GM12878 (cell line): ENCODE measurements around the gene LEF1. TPM values are rescaled to one million over a fixed set of nuclear protein-coding genes. Genes with fewer than 3 reads are reported as not detected.
"Not testable (repeated sequence)": the region's sequence is repeated elsewhere in the genome, so short reads cannot be mapped to it uniquely, and the experiment has no call there.

Source experiments
- ATAC-seq: fragments of 200-7000 bp; cut with Tn5 transposase; 3 replicates; pipeline ENCODE4 v1.9.1; 2020; ENCODE audit warnings: mild to moderate bottlenecking, moderate library complexity
- BruUV-seq: library from RNA; stranded (reverse); fragments of 400-500 nt; replicated peaks from 2 replicates; lab custom pipeline; 2021; lab: Mats Ljungman, UMichigan
- CTCF ChIA-PET: fragments of 300-600 bp; sonication (Branson Sonifier 250); formaldehyde crosslinking; extraction: SDS; loops from one replicate; lab custom pipeline; 2021; ENCODE audit warnings: inconsistent platforms; lab: Yijun Ruan, JAX
- POLR2A ChIA-PET: fragments of 350-600 bp; formaldehyde crosslinking; extraction: SDS; loops from one replicate; lab custom pipeline; 2021; ENCODE audit warnings: inconsistent platforms; lab: Charles Lee
- RAD21 ChIA-PET: fragments of 300-600 bp; sonication (Branson Sonifier 250); formaldehyde crosslinking; loops from one replicate; lab custom pipeline; 2023; ENCODE audit warnings: antibody characterized with exemption; ENCODE audit not compliant: unreplicated experiment; lab: Charles Lee
- SMC1A ChIA-PET: fragments of 300-600 bp; sonication (Branson Sonifier 250); formaldehyde crosslinking; loops from one replicate; lab custom pipeline; 2023; ENCODE audit not compliant: unreplicated experiment, uncharacterized antibody; lab: Charles Lee
- DNase-seq: peaks from one replicate; pipeline ENCODE4 v3.0.0-alpha.2; 2011; ENCODE audit warnings: low read depth, low spot score
- FAIRE-seq: peaks from 3 replicates; lab custom pipeline; 2011; peaks lifted over from hg19 to GRCh38; lab: Jason Lieb, UNC
- H2AFZ ChIP-seq: 2 replicates; pipeline ENCODE4 v1.6.0; 2011; ENCODE audit warnings: low read depth, low read length, control low read depth; ENCODE audit not compliant: control insufficient read depth
- H3K27ac ChIP-seq: 2 replicates; pipeline ENCODE4 v1.5.1; 2011; ENCODE audit warnings: control low read depth; ENCODE audit not compliant: control insufficient read depth, insufficient read depth
- H3K27me3 ChIP-seq, 2 experiments: replicated peaks in 1 of 2; 2 replicates each; pipeline versions ENCODE4 v1.6.0 to v1.6.1; 2011; ENCODE audit warnings: low read length in 1 of 2; ENCODE audit not compliant: control insufficient read depth in 2 of 2, insufficient read depth in 2 of 2
- H3K36me3 ChIP-seq, 2 experiments: 2 replicates each; pipeline ENCODE4 v1.5.1; 2011; ENCODE audit warnings: low read length in 1 of 2; ENCODE audit not compliant: control insufficient read depth in 2 of 2, insufficient read depth in 2 of 2
- H3K4me1 ChIP-seq: 2 replicates; pipeline ENCODE4 v1.6.1; 2011; ENCODE audit warnings: mild to moderate bottlenecking, low read length, moderate library complexity, mixed read lengths; ENCODE audit not compliant: control insufficient read depth, insufficient read depth
- H3K4me2 ChIP-seq: 2 replicates; pipeline ENCODE4 v1.6.0; 2011; ENCODE audit warnings: control low read depth; ENCODE audit not compliant: control insufficient read depth, insufficient read depth
- H3K4me3 ChIP-seq: fragments of 200-600 bp; sonication (generic); 2 replicates; pipeline ENCODE4 v1.5.1; 2016
- H3K79me2 ChIP-seq: 2 replicates; pipeline ENCODE4 v1.6.0; 2011; ENCODE audit warnings: low read length; ENCODE audit not compliant: control insufficient read depth, insufficient read depth
- H3K9ac ChIP-seq: 2 replicates; pipeline ENCODE4 v1.8.0; 2011; ENCODE audit warnings: low read length, control low read depth, mixed read lengths; ENCODE audit not compliant: control insufficient read depth, insufficient read depth
- H3K9me3 ChIP-seq: replicated peaks from 3 replicates; pipeline ENCODE4 v1.5.1; 2011; ENCODE audit warnings: mild to moderate bottlenecking, low read length; ENCODE audit not compliant: control insufficient read depth, insufficient read depth
- H4K20me1 ChIP-seq: 2 replicates; pipeline ENCODE4 v1.6.0; 2011; ENCODE audit not compliant: control insufficient read depth, insufficient read depth
- ASH2L ChIP-seq: fragments of 300-600, 200-600 bp; sonication (generic); IDR thresholded peaks from 2 replicates; pipeline ENCODE4 v1.6.1; 2017; ENCODE audit warnings: low read depth, mild to moderate bottlenecking, borderline replicate concordance
- BHLHE40 ChIP-seq, 2 experiments: fragments of 450-650 bp in 1 of 2; IDR thresholded peaks; 2 replicates each; pipeline ENCODE4 v1.6.1; 2011 to 2017; ENCODE audit warnings: low read depth in 2 of 2, borderline replicate concordance in 1 of 2, improper control_type of control experiment in 1 of 2, low read length in 1 of 2, mild to moderate bottlenecking in 1 of 2
- CREM ChIP-seq: IDR thresholded peaks from 2 replicates; pipeline ENCODE4 v1.6.1; 2014; ENCODE audit warnings: antibody characterized with exemption, low read depth
- FOXM1 ChIP-seq: IDR thresholded peaks from 2 replicates; pipeline ENCODE4 v1.6.1; 2012; ENCODE audit warnings: low read depth, mild to moderate bottlenecking, inconsistent platforms, low read length, moderate library complexity
- PML ChIP-seq: IDR thresholded peaks from 2 replicates; pipeline ENCODE4 v1.6.1; 2012; ENCODE audit warnings: low read length, inconsistent platforms
- POLR2AphosphoS5 ChIP-seq: IDR thresholded peaks from 2 replicates; pipeline ENCODE4 v1.6.1; 2011; ENCODE audit warnings: mild to moderate bottlenecking, low read length, inconsistent platforms
- SPI1 ChIP-seq: IDR thresholded peaks from 2 replicates; pipeline ENCODE4 v1.6.1; 2011; ENCODE audit warnings: low read depth, mild to moderate bottlenecking, low read length, moderate library complexity, borderline replicate concordance; ENCODE audit not compliant: insufficient read depth
- ZBED1 ChIP-seq: IDR thresholded peaks from 2 replicates; pipeline ENCODE4 v1.6.1; 2016; ENCODE audit warnings: borderline replicate concordance
- ZNF24 ChIP-seq: fragments of 450-650 bp; IDR thresholded peaks from 2 replicates; pipeline ENCODE4 v1.6.1; 2017; ENCODE audit warnings: antibody characterized with exemption, mild to moderate bottlenecking
- WGBS: methylation state at CpG from one replicate; pipeline ENCODE4 v1.1.6; 2016; ENCODE audit warnings: low lambda C conversion rate; ENCODE audit not compliant: insufficient replicate concordance, insufficient coverage; ENCODE audit errors: missing lambda C conversion rate; 5-methylcytosine and 5-hydroxymethylcytosine counted together
- in situ Hi-C: fragments of 300-500 bp; cut with MboI; formaldehyde crosslinking; loops from 9 replicates; pipeline ENCODE4 v1.14.3; 2018; ENCODE audit warnings: mixed read lengths
- intact Hi-C: fragments of 100-400 bp; cut with micrococcal nuclease; formaldehyde crosslinking; loops from one replicate; pipeline ENCODE4 v1.14.2; 2022; ENCODE audit not compliant: unreplicated experiment
- polyA plus RNA-seq, 11 experiments: library from polyadenylated mRNA; depleted of rRNA in 4 of 11; unstranded in 6 of 11; stranded (reverse) in 5 of 11; fragments of >200 nt; fragmentation: Nextera tagmentation in 4 of 11; fragmentation: Illumina TruSeq in 1 of 11; extraction: Ambion mirVana in 4 of 11; extraction: Trizol in 1 of 11; gene quantifications; 1 replicate in 1 of 11; 2 replicates in 10 of 11; pipeline versions ENCODE4 v1.2.1 to v1.2.3, GENCODE V29; 2011 to 2016; ENCODE audit warnings: inconsistent platforms in 2 of 11, missing spikeins in 2 of 11, low read depth in 1 of 11
- total RNA-seq, 4 experiments: library from RNA; depleted of rRNA in 3 of 4; stranded (reverse); fragments of >200 nt in 3 of 4; fragmentation: Illumina TruSeq in 1 of 4; extraction: Trizol in 1 of 4; gene quantifications; 2 replicates each; pipeline versions ENCODE4 v1.2.1 to v1.2.3, GENCODE V29; 2013 to 2021
- TF ChIP-seq, protein P1 (sequence below): fragments of 450-650 bp; IDR thresholded peaks from 2 replicates; pipeline ENCODE4 v1.6.1; 2018; ENCODE audit warnings: borderline replicate concordance, mild to moderate bottlenecking; ENCODE audit not compliant: partially characterized antibody

Gene LEF1
- total and polyA plus RNA-seq, 10 of the 15 experiments (the other 5 are each of a cell fraction or from before 2014, with no cell fraction given) = 10.2 to 38.1 (median 19.5) TPM

DNA sequence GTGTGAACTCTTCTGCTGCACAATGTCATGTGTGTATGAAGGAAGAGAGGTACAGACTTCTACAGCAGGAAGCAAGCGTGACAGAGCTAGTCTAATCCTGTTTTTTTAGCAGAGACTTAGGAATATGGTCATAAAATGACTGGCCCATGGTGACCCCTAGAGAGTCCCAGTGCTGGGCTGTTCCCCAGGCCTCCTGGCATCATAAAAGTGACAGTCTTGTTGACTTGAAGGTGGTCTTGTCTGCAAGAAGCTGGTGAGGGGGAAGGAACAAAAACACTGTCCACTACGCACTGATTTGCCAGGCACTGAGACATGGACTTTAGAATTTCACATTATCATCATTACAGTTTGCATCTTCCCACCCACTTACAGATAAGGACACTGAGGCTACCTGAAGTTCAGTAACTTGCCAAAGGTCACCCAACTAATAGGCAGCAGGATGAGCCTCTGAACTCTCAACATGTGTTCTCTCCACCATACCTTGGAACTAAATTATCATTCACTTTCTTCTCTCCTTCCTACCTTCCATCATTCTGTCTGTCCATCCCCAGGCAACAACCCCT, 116.1 kb downstream of the LEF1 start (continued):
- TF ChIP-seq SPI1 (no peak), ZNF24 (no peak), PML (no peak), FOXM1 (no peak), BHLHE40 (IDR thresholded peaks at IDR 0.05; ENCODE audit: borderline replicate concordance in 1 of 2, low read depth in 2 of 2, low read length in 1 of 2) (no peak)
- TF ChIP-seq, protein P1, sequence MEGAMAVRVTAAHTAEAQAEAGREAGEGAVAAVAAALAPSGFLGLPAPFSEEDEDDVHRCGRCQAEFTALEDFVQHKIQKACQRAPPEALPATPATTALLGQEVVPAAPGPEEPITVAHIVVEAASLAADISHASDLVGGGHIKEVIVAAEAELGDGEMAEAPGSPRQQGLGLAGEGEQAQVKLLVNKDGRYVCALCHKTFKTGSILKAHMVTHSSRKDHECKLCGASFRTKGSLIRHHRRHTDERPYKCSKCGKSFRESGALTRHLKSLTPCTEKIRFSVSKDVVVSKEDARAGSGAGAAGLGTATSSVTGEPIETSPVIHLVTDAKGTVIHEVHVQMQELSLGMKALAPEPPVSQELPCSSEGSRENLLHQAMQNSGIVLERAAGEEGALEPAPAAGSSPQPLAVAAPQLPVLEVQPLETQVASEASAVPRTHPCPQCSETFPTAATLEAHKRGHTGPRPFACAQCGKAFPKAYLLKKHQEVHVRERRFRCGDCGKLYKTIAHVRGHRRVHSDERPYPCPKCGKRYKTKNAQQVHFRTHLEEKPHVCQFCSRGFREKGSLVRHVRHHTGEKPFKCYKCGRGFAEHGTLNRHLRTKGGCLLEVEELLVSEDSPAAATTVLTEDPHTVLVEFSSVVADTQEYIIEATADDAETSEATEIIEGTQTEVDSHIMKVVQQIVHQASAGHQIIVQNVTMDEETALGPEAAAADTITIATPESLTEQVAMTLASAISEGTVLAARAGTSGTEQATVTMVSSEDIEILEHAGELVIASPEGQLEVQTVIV = no peak

GRCh38 chr4:108051343-108051742, 117.4 kb downstream of the LEF1 start:
- WGBS = 66% methylated on average over 10 of the region's 10 CpGs
- H3K9ac ChIP-seq = no peak overlapping the region
- RAD21 ChIA-PET = no interaction called here
- intact Hi-C loops = no loop called here
- TF ChIP-seq ZBED1 (no peak), ASH2L (no peak), POLR2AphosphoS5 (no peak), CREM (no peak)
- no peak overlapping the region for H2AFZ ChIP-seq
- ATAC-seq (no peak), FAIRE-seq (no peak), DNase-seq (no peak)
- no peak overlapping the region for H3K27ac ChIP-seq
- SMC1A ChIA-PET = no interaction called here
- H3K79me2 ChIP-seq = no peaks in the 10 kb centered on the region
- H3K27me3 ChIP-seq = no peaks in the 10 kb centered on the region
- BruUV-seq = no TSS peak
- H3K4me1 ChIP-seq = no peaks in the 10 kb centered on the region
- no peaks in the 10 kb centered on the region for H4K20me1 ChIP-seq
- CTCF ChIA-PET = interaction anchor here (2.5 kb wide), 1 partner anchor 521 kb away, joined by 11 read pairs; no protein-coding TSS in a partner anchor
- in situ Hi-C loops = no loop called here
- no peaks in the 10 kb centered on the region for H3K9me3 ChIP-seq
- H3K4me2 ChIP-seq = no peak overlapping the region
- POLR2A ChIA-PET = no interaction called here
- no peak overlapping the region for H3K4me3 ChIP-seq
- H3K36me3 ChIP-seq = no peaks in the 10 kb centered on the region

DNA sequence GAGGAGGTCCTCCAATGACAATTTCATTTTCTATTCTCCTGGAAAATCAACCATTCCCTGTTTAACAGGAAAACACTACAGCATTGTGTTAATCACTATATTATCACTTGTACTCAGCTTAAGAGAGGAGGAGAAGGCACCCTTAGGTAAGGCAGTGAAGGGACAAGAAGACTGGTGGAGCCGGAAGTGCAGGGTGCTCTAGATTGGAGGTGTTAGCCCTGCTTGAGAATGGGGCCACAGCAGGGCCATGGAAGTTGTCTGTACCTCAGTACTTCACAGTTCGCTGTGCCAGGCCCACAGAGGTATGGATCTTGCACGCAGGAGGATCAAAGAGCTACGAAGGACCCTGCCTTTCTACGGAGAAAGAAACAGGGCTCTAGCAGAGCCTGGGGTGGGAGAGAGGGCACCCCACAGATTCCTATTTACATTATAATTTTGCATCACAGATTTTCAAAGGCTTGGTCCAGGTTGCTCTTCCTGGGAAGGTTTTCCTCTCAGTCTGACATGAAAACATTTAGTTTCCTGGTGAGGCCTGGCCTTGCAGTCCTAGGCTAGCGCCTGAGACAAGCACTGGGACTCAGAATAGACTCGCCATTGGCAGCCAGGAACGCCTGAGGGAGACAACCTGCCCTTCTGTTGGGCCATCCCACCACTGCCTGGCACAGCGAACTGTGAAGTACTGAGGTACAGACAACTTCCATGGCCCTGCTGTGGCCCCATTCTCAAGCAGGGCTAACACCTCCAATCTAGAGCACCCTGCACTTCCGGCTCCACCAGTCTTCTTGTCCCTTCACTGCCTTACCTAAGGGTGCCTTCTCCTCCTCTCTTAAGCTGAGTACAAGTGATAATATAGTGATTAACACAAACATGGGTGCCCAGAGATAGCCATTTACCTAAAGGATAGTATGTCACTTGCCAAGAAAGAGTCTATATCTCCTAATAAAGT, 118.3 kb downstream of the LEF1 start:
- in situ Hi-C loops, H3K9me3 ChIP-seq, ATAC-seq, H3K4me3 ChIP-seq, RAD21 ChIA-PET, SMC1A ChIA-PET, H3K4me2 ChIP-seq, H3K27ac ChIP-seq, H2AFZ ChIP-seq, intact Hi-C loops, H3K79me2 ChIP-seq, H4K20me1 ChIP-seq, H3K36me3 ChIP-seq, H3K27me3 ChIP-seq, DNase-seq, H3K9ac ChIP-seq, BruUV-seq, POLR2A ChIA-PET, H3K4me1 ChIP-seq: not testable (repeated sequence)
- 69% methylated on average over 8 of the region's 10 CpGs for WGBS
- CTCF ChIA-PET = interaction anchor here (0.6 kb wide), 1 partner anchor 557 kb away, joined by 3 read pairs; no protein-coding TSS in a partner anchor
- peak; percentile 81 for FAIRE-seq
